Transverse colon (tissue), 4 donors: Measurements from ENCODE around the gene C20orf96. TPM values are rescaled to one million over a fixed set of nuclear protein-coding genes. Genes with fewer than 3 reads are reported as not detected.
"Not testable (repeated sequence)": the region's sequence is repeated elsewhere in the genome, so short reads cannot be mapped to it uniquely, and the experiment has no call there.

Experiments used
- DNase-seq: peaks from one replicate; pipeline ENCODE4 v3.0.0-alpha.2; 2019
- H3K27ac ChIP-seq, 4 donors: fragments of 200-600 bp; sonication (generic); 2 replicates each; pipeline ENCODE4 v1.5.1; 2016 to 2018; ENCODE audit warnings: inconsistent platforms in 4 of 4
- H3K27me3 ChIP-seq: fragments of 200-600 bp; sonication (generic); 2 replicates; pipeline ENCODE4 v1.5.1; 2017; ENCODE audit warnings: inconsistent platforms
- H3K36me3 ChIP-seq, 4 donors: fragments of 200-600 bp; sonication (generic); 2 replicates each; pipeline ENCODE4 v1.5.1; 2017 to 2019; ENCODE audit warnings: inconsistent platforms in 4 of 4
- H3K4me1 ChIP-seq, 4 donors: fragments of 200-600 bp; sonication (generic); 2 replicates each; pipeline ENCODE4 v1.5.1; 2017 to 2020; ENCODE audit warnings: inconsistent platforms in 4 of 4
- H3K4me3 ChIP-seq, 4 donors: fragments of 200-600 bp; sonication (generic); 1 replicate in 1 of 4; 2 replicates in 3 of 4; pipeline versions ENCODE4 v1.5.1 to v1.6.1; 2017 to 2019; ENCODE audit warnings: inconsistent platforms in 4 of 4
- H3K9me3 ChIP-seq, 2 donors: fragments of 200-600 bp; sonication (generic); 2 replicates each; pipeline ENCODE4 v1.5.1; 2017 to 2019; ENCODE audit warnings: inconsistent platforms in 2 of 2
- CTCF ChIP-seq, 5 experiments: fragments of 200-600 bp in 3 of 5; fragments of 450-650 bp in 2 of 5; sonication (generic) in 3 of 5; IDR thresholded peaks; 1 replicate in 2 of 5; 2 replicates in 3 of 5; pipeline ENCODE4 v1.5.1; 2016 to 2017; ENCODE audit warnings: antibody characterized with exemption in 5 of 5, inconsistent platforms in 3 of 5, mild to moderate bottlenecking in 2 of 5, moderate library complexity in 1 of 5
- EP300 ChIP-seq: sonication (generic); formaldehyde crosslinking; IDR thresholded peaks from one replicate; pipeline ENCODE4 v1.6.1; 2017; ENCODE audit warnings: antibody characterized with exemption, low read depth
- POLR2A ChIP-seq: fragments of 450-650 bp; IDR thresholded peaks from one replicate; pipeline ENCODE4 v1.6.1; 2016; ENCODE audit warnings: antibody characterized with exemption, mild to moderate bottlenecking, moderate library complexity
- POLR2AphosphoS5 ChIP-seq, 3 donors: sonication (generic); formaldehyde crosslinking; IDR thresholded peaks; one replicate each; pipeline ENCODE4 v1.6.1; 2016; ENCODE audit warnings: antibody characterized with exemption in 3 of 3
- WGBS, 2 donors: methylation state at CpG; one replicate each; pipeline ENCODE4 v1.1.5; 2018; ENCODE audit warnings: low coverage in 1 of 2; 5-methylcytosine and 5-hydroxymethylcytosine counted together
- in situ Hi-C, 4 donors: fragments of 200-750 bp; cut with MboI; loops; one replicate each; pipeline versions ENCODE4 v1.15.0 to v1.15.1; 2017; ENCODE audit warnings: low sequenced_read_pairs in 3 of 4, low pct_ligation_motif_present in 1 of 4, low pct_unique_long_range_greater_than_20kb in 1 of 4
- intact Hi-C: fragments of 100-400 bp; cut with DNase I; formaldehyde crosslinking; loops from one replicate; pipeline ENCODE4 v1.15.1; 2023; ENCODE audit warnings: low total_unique reads
- total RNA-seq, 4 donors: library from RNA; depleted of rRNA; stranded (reverse); fragments of >200 nt; gene quantifications; one replicate each; pipeline ENCODE4 v1.1.0, GENCODE V29; 2016

Gene C20orf96
- total RNA-seq, 4 donors from 2014 or later, result 3.0 to 97.3 (median 3.7) TPM

- no peak for DNase-seq
- intact Hi-C loops, result no loop called here
- Histone ChIP-seq H3K36me3 (no peaks in the 10 kb centered on the region), H3K27me3 (no peaks in the 10 kb centered on the region), H3K9me3 (no peaks in the 10 kb centered on the region), H3K4me3 (no peak overlapping the region), H3K27ac (no peak overlapping the region), H3K4me1 (peaks cover 0 to 3% (median 0%) of the 10 kb centered on the region in 4 donors)
- in situ Hi-C loops, result no loop called here
- WGBS, 2 donors, result 86% methylated on average over 1 of the region's 1 CpG; no CpG with 5 or more reads in 1 of the 2 donors
- TF ChIP-seq POLR2AphosphoS5 (IDR thresholded peaks at IDR 0.05), result no peak
- TF ChIP-seq CTCF (IDR thresholded peaks at IDR 0.05), result no peak
- TF ChIP-seq EP300, result no peak
- no peak for TF ChIP-seq POLR2A
Observed at GRCh38 chr20:235891-236290, 54.7 kb downstream of the C20orf96 start.

GRCh38 chr20:227439-228105 lies 63.0 kb downstream of the C20orf96 start:
- DNase-seq, result no peak
- in situ Hi-C loops, result no loop called here
- H3K9me3 ChIP-seq, result no peaks in the 10 kb centered on the region
- WGBS, 2 donors, result 66 to 68% methylated on average over 3 of the region's 3 CpGs
- no peak for TF ChIP-seq EP300
- no peak for TF ChIP-seq CTCF (IDR thresholded peaks at IDR 0.05)
- TF ChIP-seq POLR2AphosphoS5 (IDR thresholded peaks at IDR 0.05), result no peak
- no peak for TF ChIP-seq POLR2A
- no peaks in the 10 kb centered on the region for H3K4me1 ChIP-seq
- no peaks in the 10 kb centered on the region for H3K36me3 ChIP-seq
- H3K27ac ChIP-seq, result no peak overlapping the region
- no peak overlapping the region for H3K4me3 ChIP-seq
- intact Hi-C loops, result no loop called here
- peaks cover 6% of the 10 kb centered on the region for H3K27me3 ChIP-seq

- Histone ChIP-seq H3K4me3 (no peak within 1 kb of the TSS), H3K27ac (no peak within 1 kb of the TSS), H3K36me3 (no peaks in the 10 kb centered on the region), H3K9me3 (no peaks in the 10 kb centered on the region), H3K27me3 (peaks cover 12% of the 10 kb centered on the region), H3K4me1 (no peaks in the 10 kb centered on the region)
- DNase-seq, result no peak
- intact Hi-C loops (no loop called here), in situ Hi-C loops (no loop called here)
- TF ChIP-seq CTCF (IDR thresholded peaks at IDR 0.05), result no peak
- no peak for TF ChIP-seq POLR2AphosphoS5 (IDR thresholded peaks at IDR 0.05)
- no peak for TF ChIP-seq POLR2A
- TF ChIP-seq EP300, result no peak
- WGBS, 2 donors, result 76 to 83% methylated on average over 3 of the region's 3 CpGs
Observed at GRCh38 chr20:226958-227357, 63.6 kb downstream of the C20orf96 start, which contains the start of gene DEFB129. Gene DEFB129 (plus strand): TSS chr20:227258. CDS start chr20:227289, 31 bp downstream.

GRCh38 chr20:225879-226278 lies 64.7 kb downstream of the C20orf96 start:
- H3K4me3 ChIP-seq, intact Hi-C loops, H3K36me3 ChIP-seq, DNase-seq, H3K27ac ChIP-seq, in situ Hi-C loops, H3K4me1 ChIP-seq, H3K9me3 ChIP-seq: not testable (repeated sequence)
- WGBS, 2 donors, result 69 to 80% methylated on average over 3 of the region's 3 CpGs
- peaks cover 22% of the 10 kb centered on the region for H3K27me3 ChIP-seq
